Daoy (cell line): ENCODE data around the gene STK11. TPM values are rescaled to one million over a fixed set of nuclear protein-coding genes. Genes with fewer than 3 reads are reported as not detected.

Experiments used
- DNase-seq: peaks from one replicate; pipeline ENCODE4 v3.0.0-alpha.2; 2015; ENCODE audit warnings: low read depth
- total RNA-seq: library from RNA; depleted of rRNA; stranded (reverse); fragments of >200 nt; shearing (Covaris generic); gene quantifications from 2 replicates; pipeline ENCODE4 v1.2.3, GENCODE V29; 2014

Gene STK11
- total RNA-seq, 1 experiment from 2014 or later: 83.5 TPM

GRCh38 chr19:1208830-1209229 is 3.3 kb downstream of the STK11 start:
- peak; percentile 3 for DNase-seq

GRCh38 chr19:1210227-1210538 is 4.6 kb downstream of the STK11 start:
- no peak for DNase-seq

- DNase-seq: peak; percentile 29
These were observed 6.1 kb downstream of the STK11 start for GRCh38 chr19:1211494-1212234.

GRCh38 chr19:1213391-1214286 is 8.1 kb downstream of the STK11 start:
- peak; percentile 82 for DNase-seq

GRCh38 chr19:1214299-1214861 is 8.8 kb downstream of the STK11 start:
- peak; percentile 19 for DNase-seq

- DNase-seq: peak; percentile 41
These were observed 9.5 kb downstream of the STK11 start for GRCh38 chr19:1214862-1215731.

GRCh38 chr19:1216756-1217155 is 11.2 kb downstream of the STK11 start:
- no peak for DNase-seq

GRCh38 chr19:1217366-1217765 is 11.8 kb downstream of the STK11 start:
- no peak for DNase-seq

- no peak for DNase-seq
These were observed 13.4 kb downstream of the STK11 start for GRCh38 chr19:1218751-1219567.

GRCh38 chr19:1219786-1220476 is 14.4 kb downstream of the STK11 start:
- DNase-seq: no peak

- DNase-seq: no peak
These were observed 14.9 kb downstream of the STK11 start for GRCh38 chr19:1220477-1220930.

- no peak for DNase-seq
These were observed 15.7 kb downstream of the STK11 start for GRCh38 chr19:1220976-1221903.

GRCh38 chr19:1221904-1222255 is 16.3 kb downstream of the STK11 start:
- DNase-seq: no peak

- no peak for DNase-seq
These were observed 16.8 kb downstream of the STK11 start for GRCh38 chr19:1222394-1222793.

GRCh38 chr19:1223018-1223855 is 17.7 kb downstream of the STK11 start:
- DNase-seq: peak; percentile 68

- DNase-seq: no peak
These were observed 18.7 kb downstream of the STK11 start for GRCh38 chr19:1224047-1224825.

GRCh38 chr19:1224847-1225246 is 19.3 kb downstream of the STK11 start:
- no peak for DNase-seq
